ENCODE data around the gene TMEM259.

TMEM259 gene

GRCh38 chr19:976476-976875 is 44.4 kb downstream of the TMEM259 start:
- no peak overlapping the region for H2BK15ac ChIP-seq (ENCODE audit: low read length)
- DNase-seq (ENCODE audit: low spot score), result no peak
- WGBS, 2 donors (ENCODE audit: extremely low coverage in 2 of 2, insufficient read length in 2 of 2, insufficient replicate concordance in 1 of 2), result no CpG with 5 or more reads among the region's 10 CpGs

DNA sequence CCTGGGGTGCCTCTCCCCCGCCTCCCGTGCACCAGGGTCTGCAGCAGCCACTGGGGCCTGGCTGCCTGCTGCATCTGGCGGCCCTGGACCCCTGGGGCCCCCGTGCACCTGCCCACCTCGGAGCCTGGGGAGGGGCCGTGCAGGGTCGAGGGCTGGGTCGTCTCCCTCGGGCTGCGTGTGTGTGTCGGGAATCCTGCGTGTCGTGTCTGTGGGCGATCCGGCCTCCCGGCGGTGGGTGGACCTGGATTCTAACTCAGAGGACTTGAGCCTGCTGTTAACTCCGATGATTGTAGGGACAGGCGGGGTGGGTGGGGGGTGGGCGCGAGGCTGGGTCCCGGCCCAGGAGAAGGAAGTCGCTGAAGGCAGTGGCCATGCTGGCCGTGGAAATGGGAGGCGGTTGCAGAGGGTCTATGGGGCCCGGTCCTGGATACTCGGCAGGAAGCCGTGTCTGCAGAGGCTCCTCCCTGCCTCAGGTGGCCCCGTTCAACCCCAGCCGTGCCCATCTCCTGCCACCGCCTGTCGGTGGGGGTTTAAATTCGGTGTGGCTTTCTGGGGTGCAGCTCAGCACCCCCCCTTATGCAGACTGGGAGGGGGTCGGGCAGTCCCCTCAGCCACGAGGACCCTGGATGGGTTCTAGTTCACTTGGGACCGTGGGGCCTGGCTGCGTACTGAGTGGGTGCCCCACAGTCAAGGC is 46.2 kb downstream of the TMEM259 start:
- DNase-seq (ENCODE audit: low spot score), result no peak
- Histone ChIP-seq H3K4me2 (ENCODE audit: insufficient read depth, low read length, poor library complexity, severe bottlenecking) (no peak overlapping the region), H2BK15ac (ENCODE audit: low read length) (no peak overlapping the region), H3K27me3 (ENCODE audit: control insufficient read depth in 3 of 3, insufficient read depth in 3 of 3, low read depth in 1 of 3, low read length in 3 of 3) (peaks cover 0 to 2% (median 0%) of the 10 kb centered on the region in 3 experiments), H3K23ac (ENCODE audit: low read depth, low read length, poor library complexity) (peak overlapping the region; percentile 5), H3K9me3 (replicated peaks in 1 of 2; ENCODE audit: control insufficient read depth in 2 of 2, insufficient read depth in 1 of 2, low read depth in 1 of 2, low read length in 2 of 2) (peaks cover 7 to 23% of the 10 kb centered on the region in 2 donors), H4K91ac (ENCODE audit: low read depth, low read length, poor library complexity) (no peak overlapping the region), H3K4ac (ENCODE audit: low read length) (no peak overlapping the region), H2AFZ (ENCODE audit: low read length) (no peak overlapping the region), H3K9ac (ENCODE audit: low read depth, low read length, poor library complexity) (no peak overlapping the region), H3K79me1 (ENCODE audit: low read depth, low read length) (peaks cover 3% of the 10 kb centered on the region), H2BK120ac (ENCODE audit: low read depth, low read length) (no peak overlapping the region), H2AK5ac (ENCODE audit: low read depth, low read length) (peak overlapping the region; percentile 61), H3K18ac (ENCODE audit: low read length) (peak overlapping the region; percentile 76), H2BK5ac (ENCODE audit: low read length) (no peak overlapping the region), H3K27ac (replicated peaks; ENCODE audit: low read length) (no peak overlapping the region), H4K8ac (ENCODE audit: low read depth, low read length) (no peak overlapping the region), H3K4me3 (ENCODE audit: low read length in 2 of 2) (no peak overlapping the region), H3K14ac (ENCODE audit: low read length) (no peak overlapping the region), H3K36me3 (replicated peaks in 1 of 2; ENCODE audit: control insufficient read depth in 2 of 2, insufficient read depth in 2 of 2, low read length in 2 of 2) (peaks cover 14 to 37% of the 10 kb centered on the region in 2 donors), H3K4me1 (ENCODE audit: control insufficient read depth in 2 of 2, insufficient read depth in 1 of 2, low read depth in 1 of 2, low read length in 2 of 2) (peaks cover 6% of the 10 kb centered on the region in 2 donors), H2BK12ac (ENCODE audit: low read length) (no peak overlapping the region)
- WGBS, 2 donors (ENCODE audit: extremely low coverage in 2 of 2, insufficient read length in 2 of 2, insufficient replicate concordance in 1 of 2), result no CpG with 5 or more reads among the region's 37 CpGs

More at GRCh38 chr19:976476-976875, 44.4 kb downstream of the TMEM259 start:
- Histone ChIP-seq H3K4me1 (ENCODE audit: control insufficient read depth in 2 of 2, insufficient read depth in 1 of 2, low read depth in 1 of 2, low read length in 2 of 2) (peaks cover 15% of the 10 kb centered on the region in 2 donors), H2BK120ac (ENCODE audit: low read depth, low read length) (no peak overlapping the region), H3K9me3 (replicated peaks in 1 of 2; ENCODE audit: control insufficient read depth in 2 of 2, insufficient read depth in 1 of 2, low read depth in 1 of 2, low read length in 2 of 2) (peaks cover 0 to 5% of the 10 kb centered on the region in 2 donors), H3K18ac (ENCODE audit: low read length) (no peak overlapping the region), H3K27ac (replicated peaks; ENCODE audit: low read length) (no peak overlapping the region), H3K23ac (ENCODE audit: low read depth, low read length, poor library complexity) (no peak overlapping the region), H3K4me2 (ENCODE audit: insufficient read depth, low read length, poor library complexity, severe bottlenecking) (no peak overlapping the region), H2AFZ (ENCODE audit: low read length) (no peak overlapping the region), H2AK5ac (ENCODE audit: low read depth, low read length) (no peak overlapping the region), H3K9ac (ENCODE audit: low read depth, low read length, poor library complexity) (no peak overlapping the region), H3K27me3 (ENCODE audit: control insufficient read depth in 3 of 3, insufficient read depth in 3 of 3, low read depth in 1 of 3, low read length in 3 of 3) (no peaks in the 10 kb centered on the region), H3K14ac (ENCODE audit: low read length) (no peak overlapping the region), H3K79me1 (ENCODE audit: low read depth, low read length) (peaks cover 1% of the 10 kb centered on the region), H2BK12ac (ENCODE audit: low read length) (no peak overlapping the region), H2BK5ac (ENCODE audit: low read length) (no peak overlapping the region), H3K4me3 (ENCODE audit: low read length in 2 of 2) (no peak overlapping the region), H4K91ac (ENCODE audit: low read depth, low read length, poor library complexity) (no peak overlapping the region), H3K4ac (ENCODE audit: low read length) (no peak overlapping the region), H3K36me3 (replicated peaks in 1 of 2; ENCODE audit: control insufficient read depth in 2 of 2, insufficient read depth in 2 of 2, low read length in 2 of 2) (peaks cover 4 to 20% of the 10 kb centered on the region in 2 donors), H4K8ac (ENCODE audit: low read depth, low read length) (no peak overlapping the region)

DNA sequence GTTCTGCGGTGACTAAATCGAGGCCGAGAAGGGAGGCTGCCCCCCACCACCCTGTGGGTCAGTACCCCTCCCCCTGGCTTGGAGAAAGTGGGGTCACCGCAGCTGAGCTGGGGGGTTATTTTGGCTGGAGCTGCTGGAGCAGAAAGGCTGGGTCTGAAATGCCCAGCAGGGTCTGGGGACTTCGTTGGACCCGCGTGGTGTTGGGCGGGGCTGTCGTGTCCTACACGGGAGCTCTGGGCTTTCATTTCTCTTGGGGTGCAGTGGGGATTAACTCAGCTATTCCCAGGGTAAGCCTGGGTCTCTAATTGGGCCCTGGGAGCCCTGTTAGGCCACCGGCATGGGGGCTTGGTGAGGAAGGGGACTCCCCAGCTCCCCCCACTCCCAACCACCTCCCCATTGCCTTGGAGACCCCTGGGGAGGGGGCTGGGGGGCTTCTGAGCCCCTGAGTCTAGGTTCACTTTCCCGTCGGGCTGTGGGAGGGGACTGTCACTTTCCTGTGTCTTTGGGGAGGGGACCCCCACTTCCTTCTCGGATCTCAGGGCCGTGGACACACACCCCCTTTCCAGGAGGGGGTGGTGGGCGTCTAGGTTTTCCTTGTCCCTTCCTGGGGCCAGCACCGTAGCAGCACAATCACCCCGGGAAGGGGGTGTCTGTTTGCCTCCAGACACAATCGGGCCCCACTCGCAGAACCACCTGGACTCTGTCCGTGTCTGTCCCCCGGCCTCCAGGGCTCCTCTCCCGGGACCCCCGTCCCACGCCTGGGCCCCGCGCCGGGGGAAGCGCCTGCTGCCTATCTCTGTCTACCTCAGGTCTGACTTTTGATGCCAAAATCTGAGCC is 47.0 kb downstream of the TMEM259 start:
- DNase-seq (ENCODE audit: low spot score), result no peak
- no CpG with 5 or more reads among the region's 29 CpGs for WGBS, 2 donors (ENCODE audit: extremely low coverage in 2 of 2, insufficient read length in 2 of 2, insufficient replicate concordance in 1 of 2)
- Histone ChIP-seq H3K18ac (ENCODE audit: low read length) (no peak overlapping the region), H3K9ac (ENCODE audit: low read depth, low read length, poor library complexity) (no peak overlapping the region), H2BK15ac (ENCODE audit: low read length) (no peak overlapping the region), H2BK12ac (ENCODE audit: low read length) (no peak overlapping the region), H3K23ac (ENCODE audit: low read depth, low read length, poor library complexity) (no peak overlapping the region), H3K36me3 (replicated peaks in 1 of 2; ENCODE audit: control insufficient read depth in 2 of 2, insufficient read depth in 2 of 2, low read length in 2 of 2) (peaks cover 17 to 45% of the 10 kb centered on the region in 2 donors), H3K27me3 (ENCODE audit: control insufficient read depth in 3 of 3, insufficient read depth in 3 of 3, low read depth in 1 of 3, low read length in 3 of 3) (peaks cover 0 to 2% (median 0%) of the 10 kb centered on the region in 3 experiments), H2AK5ac (ENCODE audit: low read depth, low read length) (peak overlapping the region; percentile 61), H3K4me1 (ENCODE audit: control insufficient read depth in 2 of 2, insufficient read depth in 1 of 2, low read depth in 1 of 2, low read length in 2 of 2) (no peaks in the 10 kb centered on the region), H3K14ac (ENCODE audit: low read length) (no peak overlapping the region), H3K9me3 (replicated peaks in 1 of 2; ENCODE audit: control insufficient read depth in 2 of 2, insufficient read depth in 1 of 2, low read depth in 1 of 2, low read length in 2 of 2) (peaks cover 8 to 24% of the 10 kb centered on the region in 2 donors), H4K91ac (ENCODE audit: low read depth, low read length, poor library complexity) (no peak overlapping the region), H3K27ac (replicated peaks; ENCODE audit: low read length) (no peak overlapping the region), H3K4me2 (ENCODE audit: insufficient read depth, low read length, poor library complexity, severe bottlenecking) (no peak overlapping the region), H2AFZ (ENCODE audit: low read length) (no peak overlapping the region), H3K4ac (ENCODE audit: low read length) (no peak overlapping the region), H3K79me1 (ENCODE audit: low read depth, low read length) (peaks cover 3% of the 10 kb centered on the region), H2BK5ac (ENCODE audit: low read length) (no peak overlapping the region), H3K4me3 (ENCODE audit: low read length in 2 of 2) (no peak overlapping the region), H4K8ac (ENCODE audit: low read depth, low read length) (no peak overlapping the region), H2BK120ac (ENCODE audit: low read depth, low read length) (no peak overlapping the region)

DNA sequence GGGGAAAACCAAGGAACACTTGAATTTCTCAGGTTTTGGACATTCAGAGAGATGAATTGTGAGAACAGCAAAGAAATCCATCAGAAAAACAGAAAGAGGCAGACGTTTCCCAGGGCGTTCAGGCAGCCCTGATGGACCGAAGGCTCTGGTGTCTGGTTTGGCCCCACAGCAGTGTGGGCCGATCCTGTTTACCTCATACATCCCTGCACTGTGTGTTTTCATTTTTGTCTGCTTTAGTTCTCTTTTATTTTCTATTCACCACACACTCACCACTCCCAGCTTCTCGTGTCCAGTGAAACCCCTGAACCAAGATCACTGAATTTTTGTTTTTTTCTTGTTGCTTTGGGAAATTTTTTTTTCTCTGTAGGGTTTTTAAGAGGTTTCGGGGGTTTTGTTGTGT is 48.6 kb downstream of the TMEM259 start:
- Histone ChIP-seq H3K18ac (ENCODE audit: low read length) (no peak overlapping the region), H3K79me1 (ENCODE audit: low read depth, low read length) (peaks cover 3% of the 10 kb centered on the region), H3K9me3 (replicated peaks in 1 of 2; ENCODE audit: control insufficient read depth in 2 of 2, insufficient read depth in 1 of 2, low read depth in 1 of 2, low read length in 2 of 2) (peaks cover 14 to 31% of the 10 kb centered on the region in 2 donors), H3K27me3 (ENCODE audit: control insufficient read depth in 3 of 3, insufficient read depth in 3 of 3, low read depth in 1 of 3, low read length in 3 of 3) (peaks cover 0 to 2% (median 0%) of the 10 kb centered on the region in 3 experiments), H2BK15ac (ENCODE audit: low read length) (no peak overlapping the region), H2BK120ac (ENCODE audit: low read depth, low read length) (no peak overlapping the region), H3K4me3 (ENCODE audit: low read length in 2 of 2) (no peak overlapping the region), H3K4me2 (ENCODE audit: insufficient read depth, low read length, poor library complexity, severe bottlenecking) (no peak overlapping the region), H2AFZ (ENCODE audit: low read length) (no peak overlapping the region), H3K23ac (ENCODE audit: low read depth, low read length, poor library complexity) (no peak overlapping the region), H3K4ac (ENCODE audit: low read length) (no peak overlapping the region), H3K27ac (replicated peaks; ENCODE audit: low read length) (no peak overlapping the region), H3K4me1 (ENCODE audit: control insufficient read depth in 2 of 2, insufficient read depth in 1 of 2, low read depth in 1 of 2, low read length in 2 of 2) (no peaks in the 10 kb centered on the region), H4K91ac (ENCODE audit: low read depth, low read length, poor library complexity) (no peak overlapping the region), H3K14ac (ENCODE audit: low read length) (no peak overlapping the region), H2BK12ac (ENCODE audit: low read length) (no peak overlapping the region), H2BK5ac (ENCODE audit: low read length) (no peak overlapping the region), H2AK5ac (ENCODE audit: low read depth, low read length) (no peak overlapping the region), H4K8ac (ENCODE audit: low read depth, low read length) (no peak overlapping the region), H3K36me3 (replicated peaks in 1 of 2; ENCODE audit: control insufficient read depth in 2 of 2, insufficient read depth in 2 of 2, low read length in 2 of 2) (peaks cover 27 to 57% of the 10 kb centered on the region in 2 donors), H3K9ac (ENCODE audit: low read depth, low read length, poor library complexity) (no peak overlapping the region)
- no CpG with 5 or more reads among the region's 6 CpGs for WGBS, 2 donors (ENCODE audit: extremely low coverage in 2 of 2, insufficient read length in 2 of 2, insufficient replicate concordance in 1 of 2)
- no peak for DNase-seq (ENCODE audit: low spot score)
